ENCODE data around the gene ARHGEF3. TPM values are rescaled to one million over a fixed set of nuclear protein-coding genes. Genes with fewer than 3 reads are reported as not detected.

ARHGEF3 gene
- total RNA-seq, 1 donor from 2014 or later: 20.9 TPM

- H3K4me1 Mint-ChIP-seq (ENCODE audit: unreplicated experiment): peaks cover 27% of the 10 kb centered on the region
- H3K36me3 Mint-ChIP-seq: peaks cover 8% of the 10 kb centered on the region
- H3K27ac Mint-ChIP-seq: no peak overlapping the region
- no peaks in the 10 kb centered on the region for H3K9me3 Mint-ChIP-seq
- DNase-seq (ENCODE audit: extremely low spot score, unreplicated experiment): no peak
- H3K4me3 Mint-ChIP-seq: no peak overlapping the region
- H3K27me3 Mint-ChIP-seq: no peaks in the 10 kb centered on the region
- no peak for TF ChIP-seq CTCF (conservative IDR thresholded peaks at IDR 0.05)
These were observed 12.7 kb downstream of the ARHGEF3 start for GRCh38 chr3:56789076-56789475.

- Mint-ChIP-seq H3K27me3 (no peaks in the 10 kb centered on the region), H3K4me3 (no peak overlapping the region), H3K36me3 (peaks cover 3% of the 10 kb centered on the region), H3K9me3 (no peaks in the 10 kb centered on the region), H3K27ac (no peak overlapping the region), H3K4me1 (ENCODE audit: unreplicated experiment) (peaks cover 31% of the 10 kb centered on the region)
- DNase-seq (ENCODE audit: extremely low spot score, unreplicated experiment): no peak
- no peak for TF ChIP-seq CTCF (conservative IDR thresholded peaks at IDR 0.05)
These were observed 13.2 kb downstream of the ARHGEF3 start for GRCh38 chr3:56788521-56788920.

GRCh38 chr3:56787784-56788256 is 13.9 kb downstream of the ARHGEF3 start:
- Mint-ChIP-seq H3K4me3 (no peak overlapping the region), H3K27ac (no peak overlapping the region), H3K4me1 (ENCODE audit: unreplicated experiment) (peaks cover 38% of the 10 kb centered on the region), H3K36me3 (peaks cover 3% of the 10 kb centered on the region), H3K9me3 (no peaks in the 10 kb centered on the region), H3K27me3 (no peaks in the 10 kb centered on the region)
- DNase-seq (ENCODE audit: extremely low spot score, unreplicated experiment): no peak
- TF ChIP-seq CTCF (conservative IDR thresholded peaks at IDR 0.05): no peak

GRCh38 chr3:56787258-56787775 is 14.4 kb downstream of the ARHGEF3 start:
- no peaks in the 10 kb centered on the region for H3K9me3 Mint-ChIP-seq
- H3K27me3 Mint-ChIP-seq: no peaks in the 10 kb centered on the region
- DNase-seq (ENCODE audit: extremely low spot score, unreplicated experiment): no peak
- peaks cover 38% of the 10 kb centered on the region for H3K4me1 Mint-ChIP-seq (ENCODE audit: unreplicated experiment)
- no peak overlapping the region for H3K27ac Mint-ChIP-seq
- H3K4me3 Mint-ChIP-seq: no peak overlapping the region
- no peak for TF ChIP-seq CTCF (conservative IDR thresholded peaks at IDR 0.05)
- peaks cover under 1% of the 10 kb centered on the region for H3K36me3 Mint-ChIP-seq

- no peak overlapping the region for H3K4me3 Mint-ChIP-seq
- no peak for TF ChIP-seq CTCF (conservative IDR thresholded peaks at IDR 0.05)
- H3K9me3 Mint-ChIP-seq: no peaks in the 10 kb centered on the region
- no peak overlapping the region for H3K27ac Mint-ChIP-seq
- H3K4me1 Mint-ChIP-seq (ENCODE audit: unreplicated experiment): peaks cover 35% of the 10 kb centered on the region
- no peak for DNase-seq (ENCODE audit: extremely low spot score, unreplicated experiment)
- no peaks in the 10 kb centered on the region for H3K27me3 Mint-ChIP-seq
- H3K36me3 Mint-ChIP-seq: peaks cover 4% of the 10 kb centered on the region
These were observed 16.2 kb downstream of the ARHGEF3 start for GRCh38 chr3:56785499-56785898.

All from type B pancreatic cell (in vitro differentiated cells).